NCI-H510A (cell line): ENCODE measurements around the gene DAZAP2.

Experiments used
- DNase-seq: peaks from one replicate; lab custom pipeline; 2025; lab: John Stamatoyannopoulos, UW

DAZAP2 gene, protein sequence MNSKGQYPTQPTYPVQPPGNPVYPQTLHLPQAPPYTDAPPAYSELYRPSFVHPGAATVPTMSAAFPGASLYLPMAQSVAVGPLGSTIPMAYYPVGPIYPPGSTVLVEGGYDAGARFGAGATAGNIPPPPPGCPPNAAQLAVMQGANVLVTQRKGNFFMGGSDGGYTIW

DNA sequence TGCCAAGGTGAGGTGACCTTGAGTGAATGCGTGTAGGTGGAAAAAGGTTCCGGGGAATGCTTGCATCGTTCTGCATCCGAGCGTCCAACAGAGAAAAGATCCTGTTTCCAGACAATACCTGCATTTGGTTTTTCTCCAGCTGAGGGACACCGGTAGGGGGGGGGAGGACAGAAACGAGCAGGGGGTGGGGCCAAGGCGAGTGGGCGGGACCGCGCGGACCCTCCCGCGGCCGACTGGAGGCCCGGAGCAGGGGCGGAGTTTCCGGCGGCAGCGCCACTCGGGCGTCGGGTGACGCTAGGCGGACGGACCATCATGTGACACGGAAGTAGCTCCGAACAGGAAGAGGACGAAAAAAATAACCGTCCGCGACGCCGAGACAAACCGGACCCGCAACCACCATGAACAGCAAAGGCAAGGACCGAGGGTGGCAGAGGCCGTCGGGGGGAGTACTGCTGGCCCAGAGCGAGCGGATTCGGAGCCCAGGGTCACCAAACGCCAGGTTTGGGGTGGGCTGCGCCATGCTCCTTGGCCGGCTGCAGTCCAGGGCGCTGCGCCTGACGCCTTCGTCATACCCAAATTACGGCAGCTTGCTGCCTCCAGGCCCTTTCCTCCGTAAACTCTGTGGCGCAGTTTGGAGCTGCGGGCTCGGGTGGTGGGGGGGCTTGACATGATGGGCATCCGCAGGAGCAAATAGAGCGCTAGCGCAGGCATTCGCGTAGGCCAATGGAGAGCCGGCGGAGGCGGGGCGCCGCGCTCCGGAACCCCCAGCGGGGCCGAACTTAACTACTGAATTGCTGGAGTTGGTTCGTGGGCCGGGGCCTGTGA lies at the start of gene DAZAP2:
Gene DAZAP2, plus strand, starts transcription at position 317 of the 825 bp plus-strand sequence. Its CDS starts 82 bp downstream, at position 399.
- peak; percentile 90 for DNase-seq

DNA sequence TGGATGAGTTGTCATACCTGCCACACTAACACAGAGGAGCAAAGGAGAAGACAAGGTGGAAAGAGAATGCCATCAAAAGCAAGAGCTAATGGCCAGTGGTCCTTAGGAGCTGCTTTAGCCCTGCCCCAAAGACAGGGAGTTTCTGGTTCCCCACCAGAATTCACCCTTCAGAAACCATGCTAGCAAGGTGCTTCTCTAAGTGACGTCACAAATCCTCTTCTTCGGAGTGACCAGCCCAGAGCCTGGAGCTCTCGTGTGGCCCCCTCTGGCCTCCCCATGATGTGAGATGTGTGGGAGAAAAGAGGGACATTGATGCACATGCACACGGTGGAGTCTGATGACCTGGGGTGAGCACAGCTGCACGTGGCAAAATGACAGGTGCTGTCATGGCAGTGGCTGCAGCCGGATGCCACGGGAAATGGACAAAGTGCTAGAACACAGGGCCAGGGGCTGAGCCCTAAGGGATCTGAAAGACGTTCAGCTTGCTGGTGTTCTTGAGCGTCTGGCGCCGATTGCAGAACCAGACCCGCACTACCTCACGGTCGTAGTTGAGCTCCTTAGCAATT lies 48.8 kb upstream of the DAZAP2 start:
- no peak for DNase-seq

DNA sequence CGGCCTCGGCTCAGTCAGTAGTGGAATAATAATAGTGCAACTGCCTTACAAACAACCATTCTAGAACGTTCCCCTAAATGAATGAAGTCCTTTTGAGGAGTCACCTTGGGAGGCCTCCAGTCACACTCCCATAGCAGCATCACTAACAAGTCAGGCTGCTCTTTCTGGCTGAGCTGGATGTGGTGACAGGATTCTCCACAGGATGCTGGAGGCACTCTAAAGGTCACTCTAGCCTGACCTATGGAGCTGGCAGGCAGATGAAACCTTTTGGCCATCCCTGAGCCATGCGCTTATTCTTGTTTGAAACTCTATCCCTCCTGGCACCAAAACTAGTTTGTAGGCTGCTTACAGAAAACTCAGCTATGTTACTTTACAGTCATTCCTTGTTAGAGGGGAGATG lies 47.8 kb upstream of the DAZAP2 start:
- no peak for DNase-seq

DNA sequence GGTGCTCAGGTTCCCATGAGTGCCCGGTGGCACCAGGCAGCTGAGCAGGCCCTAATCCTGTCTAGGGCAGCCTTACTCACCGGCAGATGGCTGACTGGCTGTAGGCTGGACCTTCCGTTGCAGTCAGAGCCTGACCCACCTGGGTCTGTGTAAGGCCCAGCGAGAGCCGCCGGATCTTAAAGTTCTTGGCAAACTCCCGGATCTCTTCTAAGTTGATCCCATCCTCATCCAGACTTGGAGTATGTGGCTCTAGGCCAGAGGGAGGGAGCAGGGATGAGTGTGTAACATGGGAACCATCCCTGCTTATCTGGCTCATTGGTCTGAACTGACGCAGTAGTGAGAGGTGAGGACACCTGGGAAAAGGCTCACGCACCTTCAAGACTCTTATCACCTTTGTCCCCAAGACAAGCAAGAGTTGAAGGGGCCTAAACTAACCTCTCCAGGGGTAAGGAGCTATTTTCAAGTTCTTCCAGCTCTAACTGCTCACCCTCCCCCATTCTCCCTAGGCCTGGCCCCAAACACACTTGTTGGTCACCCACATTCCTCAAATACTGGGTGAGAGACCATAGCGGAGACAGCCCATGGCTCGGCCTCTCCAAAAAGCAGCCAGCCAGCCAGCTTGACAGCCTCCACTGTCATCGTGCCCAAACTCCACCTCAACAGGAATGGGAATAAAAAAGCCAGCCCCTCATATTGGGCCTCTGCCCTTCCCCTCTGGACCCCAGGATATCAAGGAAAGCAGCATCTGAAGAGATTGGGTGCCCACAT lies 46.9 kb upstream of the DAZAP2 start:
- DNase-seq = no peak

DNA sequence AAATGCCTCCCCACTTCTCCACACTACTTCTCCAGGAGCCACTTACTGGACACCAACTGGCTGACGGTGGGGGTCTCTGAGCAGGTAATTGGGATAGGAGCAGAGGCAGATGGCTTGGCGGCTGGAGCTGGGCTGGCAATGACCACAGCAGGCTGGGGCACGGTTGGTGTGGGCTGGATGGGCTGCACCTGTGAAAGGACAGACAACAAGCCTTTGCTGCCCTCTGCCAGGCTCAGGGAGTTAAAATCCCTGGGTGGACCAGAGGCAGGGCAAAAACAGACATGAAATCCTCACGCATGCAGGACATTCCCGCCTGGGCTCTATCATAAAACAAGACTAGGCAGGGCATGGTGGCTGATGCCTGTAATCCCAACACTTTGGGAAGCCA lies 46.3 kb upstream of the DAZAP2 start:
- no peak for DNase-seq

DNA sequence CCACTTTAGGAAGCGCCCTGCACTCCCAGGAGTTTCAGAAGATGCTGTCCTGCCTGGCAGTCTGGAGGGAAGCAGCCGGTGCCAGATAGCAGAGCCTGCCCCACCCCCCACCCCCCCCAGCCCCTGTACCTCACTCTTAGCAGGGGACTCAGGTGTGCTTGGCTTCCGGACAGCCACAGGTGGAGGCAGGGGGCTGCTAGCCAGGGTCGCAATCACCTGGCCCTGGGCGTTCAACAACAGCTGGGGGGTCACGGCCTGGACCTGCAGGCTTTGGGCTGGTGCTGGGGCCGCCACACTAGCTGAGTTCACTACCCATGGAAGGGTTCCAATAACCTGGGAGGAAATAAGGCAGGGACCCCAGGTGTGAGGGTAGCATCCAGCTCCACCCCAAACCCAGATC lies 42.8 kb upstream of the DAZAP2 start:
- no peak for DNase-seq

DNA sequence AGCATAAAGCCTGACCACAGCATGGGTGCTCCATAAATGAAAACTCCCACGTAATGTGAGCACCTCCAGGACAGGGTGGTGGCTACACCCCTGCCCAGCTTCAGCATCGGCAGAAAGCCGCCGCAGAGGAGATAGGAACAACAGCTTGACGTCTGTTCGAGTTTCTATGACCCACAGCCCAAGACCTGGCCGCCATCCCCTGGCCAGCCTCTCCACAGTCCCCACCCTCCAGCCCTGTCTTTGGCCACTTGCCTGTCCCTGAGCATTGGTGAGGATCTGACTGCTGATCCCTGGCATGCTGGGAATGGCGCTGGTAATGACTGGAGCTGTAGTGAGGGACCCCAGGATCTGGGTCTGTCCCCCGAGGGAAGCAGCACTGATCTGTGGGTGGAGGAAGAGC lies 42.1 kb upstream of the DAZAP2 start:
- no peak for DNase-seq

DNA sequence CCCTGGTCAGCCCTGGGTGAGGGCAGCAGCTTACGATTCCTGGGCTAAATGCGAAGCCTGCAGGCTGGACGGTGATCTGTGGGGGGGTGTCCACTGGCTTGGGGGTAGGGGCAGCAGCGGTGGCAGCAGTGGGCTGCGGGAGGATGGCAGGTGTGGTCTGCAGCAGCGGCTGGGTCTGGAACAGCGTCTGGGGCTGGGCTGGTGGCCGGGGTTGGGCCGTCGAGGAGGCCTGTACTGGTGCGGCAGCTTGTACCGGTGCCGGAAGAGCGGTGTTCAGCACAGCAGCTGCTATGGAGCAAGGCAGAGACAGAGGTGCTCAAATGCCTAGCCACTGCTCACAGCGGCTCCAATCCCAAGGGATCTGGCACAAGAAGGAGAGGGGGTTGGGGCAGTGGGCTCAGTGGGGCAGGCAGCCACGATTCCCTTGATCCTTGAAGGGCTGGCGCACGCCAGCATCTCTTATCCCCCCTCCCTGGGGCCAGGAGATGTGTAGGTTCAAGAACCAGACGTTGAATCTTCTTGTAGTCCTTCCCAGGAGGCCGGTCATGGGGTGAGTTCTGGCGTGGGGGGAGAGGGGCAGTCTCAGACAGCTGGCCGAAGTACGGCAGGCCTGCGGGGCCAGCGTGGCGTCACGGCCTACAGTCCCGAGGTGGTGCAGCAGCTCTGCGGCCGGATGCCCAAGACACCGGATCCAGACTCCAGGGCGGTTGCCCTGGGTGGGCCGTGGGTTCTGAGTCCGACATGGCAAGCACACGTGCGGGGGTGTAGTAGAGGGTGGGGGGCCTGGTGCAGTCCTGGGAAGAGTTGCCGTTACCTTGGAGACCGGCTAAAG lies 40.7 kb upstream of the DAZAP2 start:
- no peak for DNase-seq

DNA sequence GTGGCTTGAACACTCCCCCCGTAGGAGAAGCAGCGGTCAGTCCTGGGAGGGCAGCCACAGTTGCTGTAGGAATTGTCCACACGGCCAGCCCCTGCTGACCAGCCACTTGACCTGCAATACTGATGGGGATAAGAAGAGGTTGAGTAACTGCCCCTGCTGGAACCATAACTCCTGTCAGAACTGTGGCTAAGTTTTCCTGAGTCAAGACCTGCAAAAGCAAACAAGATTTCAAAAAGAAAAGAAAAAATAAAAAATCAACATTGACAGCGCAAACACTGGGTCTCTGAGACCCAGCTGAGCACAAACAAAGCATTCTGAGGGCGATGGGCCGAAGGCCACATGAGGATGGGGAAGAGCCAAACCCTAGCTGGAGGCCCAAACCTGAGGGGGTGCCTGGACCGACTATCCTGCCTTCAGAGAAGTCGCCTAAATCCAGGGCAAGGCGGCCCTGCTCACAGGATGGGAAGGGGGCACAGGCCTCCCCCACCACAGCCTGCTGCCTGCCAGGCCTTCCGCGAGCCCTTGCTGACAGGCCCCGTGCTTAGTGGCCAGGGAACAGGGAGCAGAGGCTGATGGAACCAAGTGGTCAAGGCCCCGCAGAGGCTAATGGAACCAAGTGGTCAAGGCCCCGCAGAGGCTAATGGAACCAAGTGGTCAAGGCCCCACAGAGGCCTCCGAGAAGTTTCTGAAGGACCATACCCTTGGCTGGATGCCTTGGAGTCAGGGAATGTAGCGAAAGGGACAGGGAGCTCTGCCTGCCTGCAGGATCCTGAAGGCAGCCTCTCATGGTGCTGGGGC lies 39.9 kb upstream of the DAZAP2 start:
- no peak for DNase-seq

DNA sequence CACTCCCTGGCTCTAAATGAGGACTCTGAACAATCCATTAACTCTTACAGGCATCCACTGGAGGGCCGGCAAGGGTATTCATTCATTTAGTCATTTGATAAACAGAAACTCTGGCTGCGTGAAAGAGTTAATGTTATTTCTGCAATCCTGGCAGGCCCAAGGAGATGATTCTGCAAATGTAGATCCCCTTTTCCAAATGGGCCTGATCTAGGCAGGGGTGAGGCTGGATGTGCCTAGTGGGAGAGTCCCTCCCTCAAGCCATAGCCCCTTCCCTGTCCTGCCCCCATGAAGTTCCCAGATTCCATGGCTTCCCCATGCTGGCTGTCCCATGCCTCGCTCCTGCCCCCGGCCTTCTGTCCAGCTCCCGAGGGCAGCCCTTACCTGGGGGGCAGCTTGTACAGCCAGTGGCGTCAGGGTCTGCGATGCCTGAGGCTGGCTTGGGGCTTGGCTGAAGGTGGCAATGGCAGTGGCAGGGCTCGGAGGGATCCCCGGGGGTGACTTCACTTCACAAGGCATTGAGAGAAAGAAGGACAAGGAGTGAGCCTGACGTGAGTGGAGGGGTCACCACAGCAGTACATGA lies 39.2 kb upstream of the DAZAP2 start:
- DNase-seq = no peak

DNA sequence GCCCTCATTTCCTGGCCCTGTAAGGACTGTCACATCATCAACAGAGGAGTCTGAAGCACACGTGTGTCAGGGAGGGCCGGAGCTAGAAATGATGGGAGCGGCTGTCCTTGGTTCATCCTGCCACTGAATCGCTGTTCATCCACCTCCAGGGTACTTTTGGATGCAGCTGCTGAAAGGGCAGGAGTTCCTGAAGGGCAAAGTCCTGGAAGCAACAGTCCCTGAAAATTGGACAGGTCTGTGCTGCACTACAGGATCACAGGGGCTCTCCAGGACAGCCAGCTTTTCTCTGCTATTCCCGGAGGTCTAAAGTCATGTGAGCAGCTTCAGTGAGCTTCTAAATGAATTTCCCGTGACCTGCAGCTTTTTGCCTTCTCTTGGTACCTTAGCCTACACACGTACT lies 38.5 kb upstream of the DAZAP2 start:
- DNase-seq = no peak

DNA sequence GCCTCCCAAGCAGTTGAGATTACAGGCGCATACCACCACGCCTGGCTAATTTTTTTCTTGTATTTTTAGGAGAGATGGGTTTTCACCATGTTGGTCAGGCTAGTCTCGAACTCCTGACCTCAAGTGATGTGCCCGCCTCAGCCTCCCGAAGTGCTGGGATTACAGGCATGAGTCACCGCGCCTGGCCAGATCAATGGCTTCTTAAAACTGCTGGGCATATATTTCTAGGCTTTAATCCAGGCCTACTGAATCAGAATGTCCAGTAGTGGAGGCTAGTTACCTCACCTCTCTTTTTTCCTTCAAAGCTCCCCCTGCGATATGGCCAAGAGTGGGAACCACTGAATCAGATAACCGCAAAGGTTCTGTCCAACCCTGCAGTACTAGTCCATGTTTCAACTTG lies 37.8 kb upstream of the DAZAP2 start:
- no peak for DNase-seq

DNA sequence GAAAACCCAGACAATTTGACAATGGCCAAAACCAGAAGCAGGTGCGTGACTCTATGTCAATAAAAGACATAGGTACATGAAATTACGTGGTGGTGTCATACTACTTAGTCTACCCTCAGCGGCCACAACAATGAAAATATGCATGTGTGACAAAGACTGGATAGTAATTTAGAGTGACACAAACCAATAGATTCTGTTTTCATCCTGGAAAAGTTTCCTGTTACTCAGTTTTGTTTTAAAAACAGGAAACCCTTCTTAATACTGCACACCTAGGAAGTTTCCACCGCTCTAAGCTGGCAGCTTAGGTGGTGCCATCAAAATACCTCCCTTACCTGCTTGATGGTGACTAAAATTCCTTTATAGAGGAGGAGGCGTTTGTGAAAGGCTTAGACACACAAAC lies 35.9 kb upstream of the DAZAP2 start:
- DNase-seq = no peak

DNA sequence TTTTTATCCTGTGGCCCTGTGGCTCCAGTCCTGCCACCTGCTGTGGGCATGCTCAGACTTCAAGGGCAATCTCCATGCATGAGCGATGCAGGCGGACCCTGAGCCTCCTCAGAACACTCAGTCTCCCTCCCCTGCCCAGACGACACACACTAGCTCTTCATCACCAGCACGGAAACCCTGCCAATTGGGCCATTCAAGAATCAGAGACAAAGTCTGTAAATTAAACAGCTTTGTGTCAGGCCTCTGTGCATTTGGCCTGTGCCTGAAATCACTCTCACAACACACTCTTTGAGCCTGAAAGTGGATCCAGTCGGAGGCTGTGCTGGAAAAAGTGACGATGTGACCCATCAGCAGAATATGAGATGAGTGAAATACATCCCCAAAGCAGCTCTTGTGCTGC lies 33.3 kb upstream of the DAZAP2 start:
- DNase-seq = no peak

DNA sequence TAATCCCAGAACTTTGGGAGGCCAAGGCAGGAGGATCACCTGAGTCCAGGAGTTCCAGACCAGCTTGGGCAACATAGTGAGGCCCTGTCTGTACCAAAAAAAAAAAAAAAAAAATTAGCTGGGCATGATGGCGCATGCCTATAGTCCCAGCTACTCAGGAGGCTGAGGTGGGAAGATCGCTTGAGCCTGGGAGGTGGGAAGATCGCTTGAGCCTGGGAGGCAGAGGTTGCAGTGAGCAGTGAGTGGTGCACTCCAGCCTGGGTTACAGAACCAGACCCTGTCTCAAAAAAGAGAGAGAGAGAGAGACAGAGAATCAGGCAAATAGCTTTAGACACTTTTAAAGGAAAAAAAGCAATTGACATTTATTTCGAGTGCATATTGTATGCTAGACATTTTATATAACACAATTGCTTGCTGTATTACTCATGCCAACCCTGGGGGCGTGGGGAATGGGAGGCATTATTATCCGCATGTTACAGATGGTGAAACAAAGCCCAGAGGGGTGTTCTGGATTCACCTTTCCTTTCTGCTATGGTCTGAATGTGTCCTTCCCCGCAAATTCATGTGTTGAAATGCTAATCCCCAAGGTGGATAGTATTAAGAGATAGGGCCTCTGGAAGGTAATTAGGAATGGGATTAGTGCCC lies 30.5 kb upstream of the DAZAP2 start:
- no peak for DNase-seq

DNA sequence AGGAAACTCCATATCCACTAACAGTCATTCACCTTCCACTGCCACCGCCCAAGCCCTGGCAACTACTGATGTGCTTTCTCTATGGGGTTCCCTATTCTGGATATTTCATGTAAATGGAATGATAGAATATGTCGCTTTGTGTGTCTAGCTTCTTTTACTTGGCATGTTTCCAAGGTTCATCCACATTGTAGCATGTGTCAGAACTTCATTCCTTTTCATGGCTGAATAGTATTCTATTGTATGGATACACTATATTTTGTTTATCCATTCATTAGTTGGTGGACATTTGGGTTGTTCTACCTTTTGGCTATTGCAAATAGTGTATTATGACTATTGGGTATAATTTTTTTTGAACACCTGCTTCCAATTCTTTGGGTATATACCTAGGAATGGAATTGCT lies 29.4 kb upstream of the DAZAP2 start:
- DNase-seq = no peak

DNA sequence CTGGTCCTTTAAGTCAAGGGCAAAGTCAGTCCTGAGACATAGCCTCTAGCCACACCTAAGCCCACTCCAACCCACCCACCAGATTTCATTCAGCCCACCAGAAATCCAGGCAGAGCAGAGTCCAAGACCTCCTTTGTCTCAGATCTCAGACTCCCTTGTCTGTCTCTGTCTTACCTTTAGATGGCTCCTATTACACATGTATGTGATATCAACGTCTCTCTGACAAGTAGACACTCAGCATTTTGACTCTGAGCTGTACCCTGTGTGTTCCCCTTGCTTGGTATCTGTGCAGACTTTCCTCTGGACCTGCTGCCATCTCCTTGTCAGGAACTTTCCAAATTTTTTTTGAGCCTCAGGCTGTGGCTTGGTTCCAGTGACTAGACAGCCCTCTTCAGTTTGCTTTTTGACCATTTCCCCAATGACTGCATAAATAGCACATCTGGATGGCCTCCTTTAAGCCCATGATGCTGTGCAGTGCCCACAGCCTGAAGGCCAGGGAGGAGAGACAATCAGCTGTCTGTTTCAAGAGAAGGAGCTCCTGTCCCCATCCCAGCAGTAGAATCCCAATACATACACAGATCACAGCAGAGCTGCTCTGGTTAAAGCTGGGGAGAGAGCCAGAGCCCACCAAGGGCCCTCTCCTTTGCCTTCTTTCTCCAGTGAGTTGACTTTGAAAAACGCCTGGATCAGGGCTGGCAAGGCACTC lies 27.8 kb upstream of the DAZAP2 start:
- DNase-seq = no peak

DNA sequence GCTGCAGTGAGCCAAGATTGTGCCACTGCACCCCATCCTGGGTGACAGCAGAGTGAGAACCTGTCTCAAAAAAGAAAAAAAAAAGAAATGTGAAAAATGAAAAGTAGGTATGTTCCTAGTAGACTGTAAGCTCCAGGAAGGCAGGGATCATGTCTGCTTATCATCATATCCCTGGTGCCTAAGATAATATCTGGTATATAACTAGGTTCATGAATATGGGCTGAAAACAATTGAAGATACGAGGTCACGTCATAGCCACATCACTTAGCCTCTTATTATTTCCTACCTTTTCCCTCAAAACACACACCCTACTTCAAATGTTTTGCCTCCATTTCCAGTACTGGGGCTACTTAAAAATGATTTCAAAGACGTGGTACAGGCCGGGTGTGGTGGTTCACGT lies 23.7 kb upstream of the DAZAP2 start:
- DNase-seq = no peak

DNA sequence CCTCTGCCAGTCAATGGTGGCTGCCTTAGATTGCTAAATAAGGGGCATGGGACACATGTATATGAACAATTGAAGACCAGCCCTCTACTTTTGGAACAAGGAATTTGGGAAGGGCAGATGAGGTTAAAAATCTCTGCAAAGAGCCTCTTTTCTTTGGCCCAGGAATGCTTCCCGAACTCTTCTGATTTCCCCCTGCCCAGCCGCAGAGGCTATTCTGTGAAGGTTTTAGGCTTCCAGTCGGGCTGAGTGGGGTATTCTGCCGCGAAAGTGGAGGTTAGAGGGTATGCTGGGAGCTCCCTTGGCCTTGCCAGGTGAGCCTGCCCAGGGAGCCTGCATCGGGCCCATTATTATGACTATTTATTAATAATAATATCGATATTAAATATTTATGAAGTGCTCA lies 22.0 kb upstream of the DAZAP2 start:
- DNase-seq = no peak
